Mucosa of descending colon (tissue), 3 donors: ENCODE measurements around the gene EVI5. TPM values are rescaled to one million over a fixed set of nuclear protein-coding genes. Genes with fewer than 3 reads are reported as not detected.

Source experiments
- ATAC-seq: fragments of 200-7000 bp; cut with Tn5 transposase; one replicate; pipeline ENCODE4 v1.9.1; 2020; ENCODE audit warnings: mild to moderate bottlenecking, moderate library complexity
- DNase-seq, 3 donors: peaks; one replicate each; pipeline ENCODE4 v3.0.0-alpha.2; 2020
- H3K36me3 ChIP-seq: fragments of 200-600 bp; one replicate; pipeline ENCODE4 v1.8.0; 2021; ENCODE audit warnings: low read depth, mild to moderate bottlenecking
- H3K4me1 ChIP-seq: fragments of 200-600 bp; one replicate; pipeline ENCODE4 v1.8.0; 2021; ENCODE audit warnings: low read depth, mild to moderate bottlenecking
- H3K4me3 ChIP-seq: fragments of 200-600 bp; one replicate; pipeline ENCODE4 v1.8.0; 2021; ENCODE audit warnings: mild to moderate bottlenecking
- H3K9me3 ChIP-seq: fragments of 200-600 bp; one replicate; pipeline ENCODE4 v1.8.0; 2021; ENCODE audit warnings: mild to moderate bottlenecking
- intact Hi-C, 2 donors: fragments of 100-400 bp; cut with DNase I in 1 of 2; cut with micrococcal nuclease in 1 of 2; formaldehyde crosslinking; loops; one replicate each; pipeline versions ENCODE4 v1.11.0 to v1.11.1; 2022; cut with DNase I, micrococcal nuclease
- total RNA-seq, 3 donors: library from RNA; stranded (reverse); fragmentation: NEBNext Ultra II Directional in 2 of 3; extraction: Animal tissue kit (Norgen Biotek cat#: 25700) in 2 of 3; gene quantifications; one replicate each; pipeline versions ENCODE4 v1.2.1 to v1.2.4, GENCODE V29; 2021 to 2023
- TF ChIP-seq, protein P1 (sequence below): fragments of 200-600 bp; IDR thresholded peaks from one replicate; pipeline ENCODE4 v1.8.0; 2022; ENCODE audit warnings: antibody characterized with exemption, mild to moderate bottlenecking
- donor health status: DM: no; HTN: no; CAD: no; lungs with moderate emphysema.
- donor health status: DM: no; HTN: no; CAD: no.
- donor health status: DM: no; HTN: yes; CAD: no.

EVI5 gene
- total RNA-seq, 3 donors from 2014 or later, result 32.3 to 52.4 (median 33.5) TPM

DNA sequence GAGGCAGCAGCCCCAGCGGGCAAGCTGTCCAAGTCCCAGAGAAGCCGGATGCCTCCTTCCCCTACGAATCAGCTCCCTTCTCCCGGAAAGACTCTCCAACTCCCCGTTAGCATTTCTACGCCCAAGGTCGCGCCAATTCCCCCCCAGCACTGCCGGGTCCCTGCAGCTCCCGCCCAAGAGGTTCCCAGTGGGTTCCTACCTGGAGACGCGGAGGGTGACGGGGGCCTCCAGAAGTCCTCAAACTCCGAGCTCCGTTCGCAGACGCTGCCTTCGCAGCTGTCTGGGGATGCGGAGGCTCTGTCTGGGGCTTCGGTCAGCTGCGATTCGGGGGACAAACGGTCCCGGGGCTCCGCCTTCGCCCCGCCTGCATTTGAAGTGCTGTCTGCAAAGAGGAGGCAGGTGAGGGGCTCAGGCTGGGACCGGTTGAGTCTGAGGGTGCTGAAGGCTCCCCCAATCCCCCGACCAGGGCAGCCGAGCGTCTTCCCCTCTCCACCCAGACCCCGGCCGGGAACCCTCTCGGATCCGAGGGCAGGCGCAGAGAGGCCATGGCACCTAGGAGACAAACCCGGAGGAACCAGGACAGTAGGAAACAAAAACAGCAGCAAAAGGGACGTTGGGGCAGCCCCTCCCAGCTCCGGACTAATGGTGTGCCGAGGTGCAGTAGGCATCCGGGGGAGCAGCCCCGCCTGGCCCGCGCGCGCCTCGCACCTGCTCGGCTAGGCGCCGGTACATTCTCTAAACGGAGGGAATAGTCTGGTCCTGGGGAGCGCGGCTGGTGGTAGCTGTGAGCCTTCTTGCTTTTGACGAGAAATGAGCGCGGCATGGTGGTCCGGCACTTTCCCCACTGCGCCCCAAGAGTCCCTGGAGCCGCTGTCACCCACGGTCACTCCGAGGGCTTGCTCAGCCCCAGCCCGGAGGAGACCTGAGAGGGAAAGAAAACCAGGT lies 302.0 kb downstream of the EVI5 start:
- intact Hi-C loops, result no loop called here
- DNase-seq (peak; percentile 25 to 63 (median 49)), ATAC-seq (peak; percentile 27)
- peaks cover 59% of the 10 kb centered on the region for H3K4me1 ChIP-seq
- no peaks in the 10 kb centered on the region for H3K36me3 ChIP-seq
- TF ChIP-seq, protein P1, sequence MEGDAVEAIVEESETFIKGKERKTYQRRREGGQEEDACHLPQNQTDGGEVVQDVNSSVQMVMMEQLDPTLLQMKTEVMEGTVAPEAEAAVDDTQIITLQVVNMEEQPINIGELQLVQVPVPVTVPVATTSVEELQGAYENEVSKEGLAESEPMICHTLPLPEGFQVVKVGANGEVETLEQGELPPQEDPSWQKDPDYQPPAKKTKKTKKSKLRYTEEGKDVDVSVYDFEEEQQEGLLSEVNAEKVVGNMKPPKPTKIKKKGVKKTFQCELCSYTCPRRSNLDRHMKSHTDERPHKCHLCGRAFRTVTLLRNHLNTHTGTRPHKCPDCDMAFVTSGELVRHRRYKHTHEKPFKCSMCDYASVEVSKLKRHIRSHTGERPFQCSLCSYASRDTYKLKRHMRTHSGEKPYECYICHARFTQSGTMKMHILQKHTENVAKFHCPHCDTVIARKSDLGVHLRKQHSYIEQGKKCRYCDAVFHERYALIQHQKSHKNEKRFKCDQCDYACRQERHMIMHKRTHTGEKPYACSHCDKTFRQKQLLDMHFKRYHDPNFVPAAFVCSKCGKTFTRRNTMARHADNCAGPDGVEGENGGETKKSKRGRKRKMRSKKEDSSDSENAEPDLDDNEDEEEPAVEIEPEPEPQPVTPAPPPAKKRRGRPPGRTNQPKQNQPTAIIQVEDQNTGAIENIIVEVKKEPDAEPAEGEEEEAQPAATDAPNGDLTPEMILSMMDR, result no peak
- H3K4me3 ChIP-seq, result peak overlapping the region; percentile 27
- H3K9me3 ChIP-seq, result no peaks in the 10 kb centered on the region

DNA sequence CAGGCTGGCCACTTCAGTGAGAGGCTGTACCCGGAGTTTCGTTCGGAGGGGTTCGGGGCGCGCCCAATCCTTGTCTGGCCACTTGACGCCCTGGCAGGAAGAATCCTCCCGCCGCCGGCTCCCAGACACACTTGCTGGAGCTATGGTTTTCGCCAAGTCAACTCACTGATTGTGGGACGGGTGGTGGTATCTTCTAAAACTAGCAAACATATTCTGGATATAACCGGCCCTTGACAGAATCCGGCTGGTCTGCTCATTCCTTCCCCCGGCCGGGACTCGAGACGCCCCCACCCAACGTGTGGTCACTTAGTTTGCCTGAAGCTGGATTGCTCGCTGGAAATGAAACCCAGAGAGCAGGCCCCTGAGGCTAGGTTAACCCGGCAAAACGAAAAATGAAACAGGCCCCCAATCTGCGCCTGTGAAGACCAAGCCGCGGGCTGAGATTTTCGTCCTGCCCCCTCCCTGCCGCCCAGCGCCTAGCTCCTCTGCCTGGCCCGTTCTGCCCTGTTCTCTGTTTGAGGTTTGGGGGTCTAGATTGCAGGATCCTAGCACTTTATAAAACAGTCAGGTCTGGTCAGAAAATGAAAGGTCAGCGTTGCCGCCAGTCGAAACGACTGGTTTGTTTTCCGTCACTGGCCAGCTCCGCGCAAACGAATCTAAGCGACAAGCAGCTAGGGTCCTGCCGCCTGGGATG lies 302.8 kb downstream of the EVI5 start:
- ATAC-seq, result no peak
- peak in 2 of 3 donors; percentile 34 to 48 for DNase-seq
- TF ChIP-seq, protein P1, result no peak
- intact Hi-C loops, result no loop called here
- Histone ChIP-seq H3K9me3 (no peaks in the 10 kb centered on the region), H3K4me3 (peak overlapping the region; percentile 27), H3K4me1 (peaks cover 59% of the 10 kb centered on the region), H3K36me3 (no peaks in the 10 kb centered on the region)

DNA sequence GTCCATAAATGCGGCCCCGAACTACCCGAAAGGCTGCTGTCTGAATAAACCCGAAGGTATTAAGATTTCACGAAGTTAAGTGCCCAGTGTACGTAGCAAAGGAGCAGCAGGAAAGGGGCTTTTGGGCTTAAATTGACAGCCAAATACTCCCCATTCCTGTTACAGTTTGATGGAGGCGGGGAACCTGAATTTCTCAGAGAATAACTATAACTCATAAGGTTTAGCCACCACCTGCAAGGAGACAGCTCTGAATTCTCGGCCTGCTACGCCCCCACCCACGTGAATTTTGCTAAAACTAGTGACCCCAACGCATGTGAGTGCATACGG lies 303.3 kb downstream of the EVI5 start:
- Histone ChIP-seq H3K36me3 (no peaks in the 10 kb centered on the region), H3K4me3 (no peak overlapping the region), H3K4me1 (peaks cover 59% of the 10 kb centered on the region), H3K9me3 (no peaks in the 10 kb centered on the region)
- DNase-seq (no peak), ATAC-seq (no peak)
- TF ChIP-seq, protein P1, result no peak
- intact Hi-C loops, result no loop called here

DNA sequence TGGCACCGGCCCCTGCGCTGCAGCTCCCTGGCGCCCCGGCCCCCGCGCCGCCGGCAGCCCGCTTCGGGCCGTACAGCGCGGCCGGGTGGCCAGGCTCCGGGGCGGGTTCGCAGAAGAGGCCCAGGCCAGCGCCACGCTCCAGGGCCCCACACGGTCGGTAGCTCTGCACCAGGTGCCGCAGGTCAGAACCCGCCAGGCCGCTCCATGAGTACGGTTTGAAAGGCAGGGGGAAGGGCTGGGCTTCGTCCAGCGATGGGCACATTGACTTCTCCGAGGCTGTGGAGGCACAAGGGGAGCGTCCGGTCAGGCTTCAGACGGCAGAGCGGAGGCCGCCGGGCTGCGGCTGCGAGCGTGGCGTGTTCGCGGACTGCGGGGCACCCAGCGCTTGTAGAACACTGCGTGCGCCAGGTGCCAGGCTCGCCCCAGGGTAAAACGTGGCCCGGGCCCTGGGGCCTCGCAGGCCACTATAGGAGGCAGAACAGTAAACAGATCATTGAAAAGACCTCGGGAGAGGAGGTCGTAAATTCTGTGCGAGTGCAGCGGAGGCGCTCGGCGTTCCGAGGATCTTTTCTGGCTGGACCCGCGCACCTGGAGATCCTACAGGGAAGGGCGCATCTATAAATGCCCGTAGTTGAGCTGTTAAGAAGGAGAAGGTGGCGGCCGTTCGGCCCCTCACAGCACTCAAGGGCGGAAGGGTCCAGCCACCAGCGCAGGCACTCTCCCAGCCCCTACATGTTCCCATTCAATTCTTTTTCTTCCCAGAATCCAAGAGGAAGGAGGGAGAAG lies 303.9 kb downstream of the EVI5 start:
- no peaks in the 10 kb centered on the region for H3K36me3 ChIP-seq
- peak; percentile 3 for ATAC-seq
- H3K4me3 ChIP-seq, result no peak overlapping the region

More for the DNA sequence above, 303.9 kb downstream of the EVI5 start:
- Histone ChIP-seq H3K9me3 (no peaks in the 10 kb centered on the region), H3K4me1 (peaks cover 57% of the 10 kb centered on the region)
- peak in 1 of 3 donors; percentile 37 for DNase-seq
- TF ChIP-seq, protein P1, result no peak
- intact Hi-C loops, result no loop called here
